GM15510 (cell line): ENCODE measurements around the gene HSD17B1.

Experiments used
- POLR2A ChIP-seq: IDR thresholded peaks from 3 replicates; pipeline ENCODE4 v1.6.1; 2011; ENCODE audit warnings: borderline replicate concordance; ENCODE audit not compliant: insufficient read length; ENCODE audit errors: extremely low read depth

The HSD17B1 gene

GRCh38 chr17:42537156-42537805 is 15.4 kb upstream of the HSD17B1 start:
- no peak for TF ChIP-seq POLR2A

- no peak for TF ChIP-seq POLR2A
Observed at GRCh38 chr17:42537826-42538451, 14.8 kb upstream of the HSD17B1 start.

- no peak for TF ChIP-seq POLR2A
Observed at GRCh38 chr17:42538482-42538881, 14.2 kb upstream of the HSD17B1 start.

GRCh38 chr17:42541041-42541833 is 11.5 kb upstream of the HSD17B1 start:
- TF ChIP-seq POLR2A, result peak; percentile 9

- TF ChIP-seq POLR2A, result no peak
Observed at GRCh38 chr17:42543190-42544079, 9.3 kb upstream of the HSD17B1 start.

- no peak for TF ChIP-seq POLR2A
Observed at GRCh38 chr17:42544874-42545283, 7.8 kb upstream of the HSD17B1 start.

- TF ChIP-seq POLR2A, result no peak
Observed at GRCh38 chr17:42547001-42547461, 5.7 kb upstream of the HSD17B1 start.

GRCh38 chr17:42547698-42548069 is 5.0 kb upstream of the HSD17B1 start:
- no peak for TF ChIP-seq POLR2A

GRCh38 chr17:42548070-42548837 is 4.5 kb upstream of the HSD17B1 start:
- TF ChIP-seq POLR2A, result peak; percentile 28

- no peak for TF ChIP-seq POLR2A
Observed at GRCh38 chr17:42548993-42549755, 3.5 kb upstream of the HSD17B1 start.

GRCh38 chr17:42553161-42553818 is 567 bp downstream of the HSD17B1 start:
- TF ChIP-seq POLR2A, result no peak

GRCh38 chr17:42553866-42554249 is 1.1 kb downstream of the HSD17B1 start:
- no peak for TF ChIP-seq POLR2A
